ENCODE measurements around the gene REXO2.

GRCh38 chr11:114442536-114442935, 3.3 kb downstream of the REXO2 start:
- TF ChIP-seq EZH2 (optimal IDR thresholded peaks at IDR 0.05; ENCODE audit: low read depth, low read length) (no peak), CTCF (IDR thresholded peaks at IDR 0.05; ENCODE audit: low read length) (no peak), EZH2phosphoT487 (IDR thresholded peaks at IDR 0.05; ENCODE audit: low read length) (no peak)

Measured in MM.1S (cell line).